GM18909 (cell line): ENCODE results near the gene IL31.

Source experiments
- ATAC-seq: cut with Tn5 transposase; IDR thresholded peaks from one replicate; pipeline ENCODE4 v1.9.1; 2021; ENCODE audit warnings: mild to moderate bottlenecking; ENCODE audit not compliant: unreplicated experiment, poor library complexity

Gene IL31

DNA sequence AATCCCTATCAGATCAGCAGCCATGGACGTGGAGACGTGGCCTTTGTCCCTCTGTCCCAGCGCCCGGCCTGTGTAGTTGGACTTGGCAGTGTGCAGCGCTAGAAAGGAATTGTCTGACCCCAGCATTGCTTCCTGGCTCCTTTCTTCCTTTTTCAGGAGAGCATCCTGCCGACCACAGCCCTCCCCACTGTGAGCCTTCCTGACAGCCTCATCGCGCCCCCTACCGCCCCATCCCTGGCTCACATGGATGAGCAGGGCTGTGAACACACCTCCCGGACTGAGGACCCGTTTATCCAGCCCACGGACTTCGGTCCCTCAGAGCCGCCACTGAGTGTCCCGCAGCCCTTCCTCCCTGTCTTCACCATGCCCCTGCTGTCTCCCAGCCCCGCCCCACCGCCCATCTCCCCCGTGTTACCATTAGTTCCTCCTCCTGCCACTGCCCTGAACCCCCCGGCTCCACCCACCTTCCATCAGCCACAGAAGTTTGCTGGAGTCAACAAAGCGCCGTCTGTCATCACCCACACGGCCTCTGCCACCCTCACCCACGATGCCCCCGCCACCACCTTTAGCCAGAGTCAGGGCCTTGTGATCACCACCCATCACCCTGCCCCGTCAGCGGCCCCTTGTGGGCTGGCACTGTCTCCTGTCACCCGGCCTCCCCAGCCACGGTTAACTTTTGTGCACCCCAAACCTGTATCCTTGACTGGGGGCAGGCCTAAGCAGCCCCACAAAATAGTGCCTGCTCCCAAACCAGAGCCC is 40.6 kb downstream of the IL31 start:
- ATAC-seq, result no peak

- no peak for ATAC-seq
Observed at GRCh38 chr12:122130150-122130549, 43.9 kb downstream of the IL31 start.

DNA sequence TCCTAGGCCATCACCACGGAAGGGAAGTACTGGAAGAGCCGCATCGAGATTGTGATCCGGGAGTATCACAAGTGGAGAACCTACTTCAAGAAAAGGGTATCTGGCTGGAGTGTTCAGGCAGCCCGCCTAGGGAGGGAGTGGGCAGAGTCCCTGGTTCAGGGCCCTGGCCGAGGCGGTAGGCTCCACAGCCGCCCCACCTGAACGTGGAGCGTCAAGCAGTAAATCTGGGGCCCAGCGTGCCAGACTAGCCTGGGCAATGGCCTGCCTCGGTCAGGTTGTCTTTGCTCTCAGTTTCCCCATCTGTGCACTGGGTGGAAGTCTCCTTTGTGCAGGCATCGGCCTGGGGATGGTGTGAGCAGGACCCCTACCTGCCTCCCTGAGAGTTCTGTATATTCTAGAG is 44.9 kb downstream of the IL31 start:
- no peak for ATAC-seq

- no peak for ATAC-seq
Observed at GRCh38 chr12:122128481-122128880, 45.5 kb downstream of the IL31 start.

DNA sequence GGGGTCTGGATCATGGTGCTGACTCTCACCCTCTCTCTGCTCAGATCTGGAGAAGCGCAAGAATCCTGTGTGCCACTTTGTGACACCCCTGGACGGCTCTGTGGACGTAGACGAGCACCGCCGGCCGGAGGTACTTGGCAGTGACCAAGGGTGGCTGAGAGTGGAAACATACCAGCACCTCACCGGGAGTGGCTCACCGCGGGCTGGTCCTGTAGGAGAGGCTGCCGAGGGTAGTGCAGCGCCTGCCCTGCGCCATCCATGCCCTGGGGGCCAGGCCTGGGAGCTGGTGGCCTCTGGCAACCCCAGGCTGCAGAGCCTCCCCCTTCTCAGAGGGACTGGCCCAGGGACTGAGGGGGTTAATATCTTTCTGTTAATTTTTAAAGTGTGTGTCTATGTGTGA is 46.2 kb downstream of the IL31 start:
- ATAC-seq, result no peak

DNA sequence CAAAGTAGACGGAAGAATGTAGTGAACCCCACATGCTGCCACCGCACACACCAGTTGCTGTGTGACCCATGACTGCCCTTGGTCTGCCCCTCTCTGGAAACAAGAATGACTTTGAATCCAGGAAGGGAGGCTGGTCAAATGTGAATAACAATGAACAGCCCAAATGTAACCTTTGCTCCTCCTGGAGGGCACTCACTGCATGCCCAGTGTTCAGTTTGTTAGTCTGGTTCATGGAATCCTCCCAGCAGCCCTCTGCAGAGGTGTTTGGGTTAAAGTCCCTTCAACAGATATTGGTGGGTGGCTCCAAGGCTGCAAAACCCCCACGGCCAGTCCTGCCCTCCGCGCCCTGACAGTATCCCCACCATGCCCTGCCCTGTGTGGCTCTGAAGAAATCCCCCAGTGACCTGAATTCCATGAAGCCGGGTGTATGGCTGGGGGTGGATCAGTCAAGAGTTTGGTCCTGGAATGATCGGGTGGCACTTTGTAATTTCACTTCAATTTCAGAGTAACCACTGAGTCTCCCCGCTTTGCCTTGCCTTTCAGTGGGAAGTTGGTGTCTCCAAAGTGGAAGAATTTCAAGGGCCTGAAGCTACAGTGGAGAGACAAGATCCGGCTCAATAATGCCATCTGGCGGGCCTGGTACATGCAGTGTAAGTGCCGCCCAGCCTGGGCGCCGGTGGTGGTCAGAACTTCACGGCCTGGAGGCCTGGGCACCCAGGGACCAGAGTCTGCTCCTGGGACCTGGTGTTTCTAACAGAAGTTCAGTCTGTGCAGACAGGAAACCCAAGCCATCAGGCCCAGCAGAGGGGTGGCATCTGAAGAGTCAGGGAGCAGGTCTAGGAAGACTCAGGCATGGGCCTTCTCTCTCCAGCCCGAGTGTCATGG is 47.1 kb downstream of the IL31 start:
- no peak for ATAC-seq

- no peak for ATAC-seq
Observed at GRCh38 chr12:122126342-122126635, 47.7 kb downstream of the IL31 start.

- ATAC-seq, result no peak
Observed at GRCh38 chr12:122125452-122126341, 48.3 kb downstream of the IL31 start.

- ATAC-seq, result no peak
Observed at GRCh38 chr12:122124370-122124769, 49.7 kb downstream of the IL31 start.

- ATAC-seq, result no peak
Observed at GRCh38 chr12:122123761-122124145, 50.3 kb downstream of the IL31 start.

GRCh38 chr12:122123051-122123760 is 50.8 kb downstream of the IL31 start:
- ATAC-seq, result no peak
